Omental fat pad (tissue), 4 donors: ENCODE measurements around the gene PDGFRA. TPM values are rescaled to one million over a fixed set of nuclear protein-coding genes. Genes with fewer than 3 reads are reported as not detected.
A peak's percentile ranks its signal among the peaks of the same experiment; 100 is the strongest.

Source experiments
- ATAC-seq: fragments of 150-250 bp; one replicate; pipeline ENCODE4 v1.9.1; 2016; ENCODE audit warnings: mild to moderate bottlenecking, moderate library complexity; ENCODE audit not compliant: low FRiP score
- DNase-seq: peaks from one replicate; pipeline ENCODE4 v3.0.0-alpha.2; 2019; ENCODE audit warnings: low spot score
- CTCF ChIP-seq, 3 donors: fragments of 450-650 bp; IDR thresholded peaks; one replicate each; pipeline ENCODE4 v1.5.1; 2016 to 2017; ENCODE audit warnings: antibody characterized with exemption in 3 of 3, mild to moderate bottlenecking in 3 of 3, moderate library complexity in 2 of 3
- total RNA-seq, 4 donors: library from RNA; depleted of rRNA; stranded (reverse); fragments of >200 nt; gene quantifications; one replicate each; pipeline ENCODE4 v1.1.0, GENCODE V29; 2016

PDGFRA gene
- total RNA-seq, 4 donors from 2014 or later = 135 to 272 (median 163) TPM

- DNase-seq = no peak
- no peak for TF ChIP-seq CTCF (IDR thresholded peaks at IDR 0.05)
Observed at GRCh38 chr4:54227256-54228055, 1.6 kb upstream of the PDGFRA start.

GRCh38 chr4:54228056-54228527 is 1.0 kb upstream of the PDGFRA start:
- peak; percentile 72 for ATAC-seq
- peak; percentile 52 for DNase-seq
- TF ChIP-seq CTCF (IDR thresholded peaks at IDR 0.05) = peak in 1 of 3 donors; percentile 45

More at GRCh38 chr4:54227256-54228055, 1.6 kb upstream of the PDGFRA start:
- no peak for ATAC-seq

- no peak for TF ChIP-seq CTCF (IDR thresholded peaks at IDR 0.05)
- no peak for DNase-seq
- no peak for ATAC-seq
Observed at GRCh38 chr4:54228546-54228945, 547 bp upstream of the PDGFRA start.

GRCh38 chr4:54229631-54230483 is 764 bp downstream of the PDGFRA start:
- no peak for ATAC-seq
- no peak for DNase-seq

GRCh38 chr4:54230484-54231418 is 1.7 kb downstream of the PDGFRA start:
- no peak for TF ChIP-seq CTCF (IDR thresholded peaks at IDR 0.05)
- ATAC-seq (no peak), DNase-seq (no peak)

More at GRCh38 chr4:54229631-54230483, 764 bp downstream of the PDGFRA start:
- TF ChIP-seq CTCF (IDR thresholded peaks at IDR 0.05) = no peak

GRCh38 chr4:54231419-54231767 is 2.3 kb downstream of the PDGFRA start:
- DNase-seq = no peak
- ATAC-seq = no peak
- no peak for TF ChIP-seq CTCF (IDR thresholded peaks at IDR 0.05)
